Panc1 (cell line): ENCODE data around the gene CRMP1. TPM values are rescaled to one million over a fixed set of nuclear protein-coding genes. Genes with fewer than 3 reads are reported as not detected.

Source experiments
- ATAC-seq: fragments of 200-7000 bp; cut with Tn5 transposase; 2 replicates; pipeline ENCODE4 v1.9.1; 2020; ENCODE audit warnings: mild to moderate bottlenecking, moderate library complexity
- BruUV-seq: library from RNA; stranded (reverse); fragments of 400-500 nt; replicated peaks from 2 replicates; lab custom pipeline; 2021; lab: Mats Ljungman, UMichigan
- CTCF ChIA-PET: fragments of 300-600 bp; sonication (Branson Sonifier 250); formaldehyde crosslinking; loops from one replicate; lab custom pipeline; 2022; ENCODE audit warnings: antibody characterized with exemption; lab: Charles Lee
- POLR2A ChIA-PET: fragments of 300-600 bp; sonication (Branson Sonifier 250); formaldehyde crosslinking; loops from one replicate; lab custom pipeline; 2022; ENCODE audit warnings: antibody characterized with exemption; lab: Charles Lee
- DNase-seq: peaks from one replicate; pipeline ENCODE4 v3.0.0-alpha.2; 2010; ENCODE audit warnings: low read depth, low spot score
- H3K27ac ChIP-seq: 2 replicates; pipeline ENCODE4 v1.5.1; 2011; ENCODE audit warnings: mild to moderate bottlenecking, low read length, inconsistent platforms
- H3K27me3 ChIP-seq: fragments of 200-500 bp; sonication (Bioruptor generic); 2 replicates; pipeline ENCODE4 v1.6.0; 2014; ENCODE audit warnings: low read length, inconsistent platforms; ENCODE audit not compliant: control insufficient read depth, insufficient read depth
- H3K36me3 ChIP-seq: fragments of 200-500 bp; sonication (Bioruptor generic); 2 replicates; pipeline ENCODE4 v1.5.1; 2014; ENCODE audit warnings: inconsistent platforms, mild to moderate bottlenecking, low read length, moderate library complexity; ENCODE audit not compliant: control insufficient read depth, insufficient read depth
- H3K4me1 ChIP-seq: 2 replicates; pipeline ENCODE4 v1.5.1; 2011; ENCODE audit warnings: inconsistent platforms, mild to moderate bottlenecking, low read length, moderate library complexity; ENCODE audit not compliant: control insufficient read depth, insufficient read depth
- H3K4me3 ChIP-seq, 2 experiments: 2 replicates each; pipeline ENCODE4 v1.5.1; 2011 to 2012; ENCODE audit warnings: low read depth in 2 of 2, low read length in 2 of 2, mild to moderate bottlenecking in 2 of 2, inconsistent platforms in 1 of 2, moderate library complexity in 1 of 2
- H3K9me3 ChIP-seq: fragments of 200-500 bp; sonication (Bioruptor generic); 2 replicates; pipeline ENCODE4 v1.5.1; 2014; ENCODE audit warnings: low read depth, mild to moderate bottlenecking, inconsistent platforms, low read length, moderate library complexity; ENCODE audit not compliant: control insufficient read depth, insufficient read depth
- POLR2AphosphoS5 ChIP-seq: IDR thresholded peaks from 2 replicates; pipeline ENCODE4 v1.6.1; 2012; ENCODE audit warnings: mild to moderate bottlenecking, low read depth, low read length, moderate library complexity
- SIN3A ChIP-seq: IDR thresholded peaks from 2 replicates; pipeline ENCODE4 v1.6.1; 2012; ENCODE audit warnings: low read depth, mild to moderate bottlenecking, low read length, moderate library complexity, borderline replicate concordance; ENCODE audit not compliant: insufficient read depth
- TCF7L2 ChIP-seq: IDR thresholded peaks from 2 replicates; pipeline ENCODE4 v1.6.1; 2011; ENCODE audit warnings: mild to moderate bottlenecking, low read depth, low read length, inconsistent platforms
- in situ Hi-C: cut with HindIII; loops from 2 replicates; pipeline ENCODE4 v1.10.0; 2016; ENCODE audit warnings: low sequenced_read_pairs, low pct_unique_long_range_greater_than_20kb
- intact Hi-C: fragments of 100-400 bp; cut with micrococcal nuclease; formaldehyde crosslinking; loops from one replicate; pipeline ENCODE4 v1.10.0; 2022; ENCODE audit not compliant: unreplicated experiment
- total RNA-seq: library from RNA; stranded (reverse); gene quantifications from one replicate; pipeline ENCODE4 v1.2.1, GENCODE V29; 2021; ENCODE audit not compliant: unreplicated experiment
- TF ChIP-seq, protein P1 (sequence below): fragments of 450-650 bp; IDR thresholded peaks from 2 replicates; pipeline ENCODE4 v1.5.1; 2017; ENCODE audit warnings: mild to moderate bottlenecking
- TF ChIP-seq, protein P2 (sequence below), 2 experiments: IDR thresholded peaks; 2 replicates each; pipeline ENCODE4 v1.6.1; 2011 to 2012; ENCODE audit warnings: low read depth in 2 of 2, control low read depth in 1 of 2, low read length in 1 of 2, mild to moderate bottlenecking in 1 of 2, moderate library complexity in 1 of 2; ENCODE audit not compliant: insufficient read depth in 1 of 2

CRMP1 gene
- total RNA-seq, 1 experiment from 2014 or later: 0.28 TPM

DNA sequence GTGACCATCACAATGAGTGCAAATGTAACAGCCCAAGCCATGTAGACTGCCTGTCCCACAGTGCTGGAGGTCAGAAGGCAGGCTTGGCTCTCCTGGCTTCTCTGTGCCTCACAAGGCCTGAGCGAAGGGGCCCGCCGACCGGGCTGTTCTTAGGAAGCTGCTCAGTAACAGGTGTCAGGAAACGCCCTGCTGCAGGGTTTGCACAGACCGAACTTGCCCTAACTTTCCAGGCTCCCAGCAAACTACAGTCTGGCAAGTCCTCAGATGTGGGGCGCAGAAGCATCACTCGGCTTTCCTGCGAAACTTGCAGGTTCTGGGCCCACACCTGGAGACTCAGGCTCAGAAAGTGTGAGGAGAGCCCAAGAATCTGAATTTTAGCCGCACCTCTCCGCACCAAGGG is 87.6 kb downstream of the CRMP1 start:
- Histone ChIP-seq H3K4me3 (no peak overlapping the region), H3K9me3 (no peaks in the 10 kb centered on the region), H3K27me3 (no peaks in the 10 kb centered on the region), H3K36me3 (no peaks in the 10 kb centered on the region), H3K27ac (no peak overlapping the region), H3K4me1 (no peaks in the 10 kb centered on the region)
- BruUV-seq: no TSS peak
- POLR2A ChIA-PET: no interaction called here
- intact Hi-C loops: no loop called here
- DNase-seq (no peak), ATAC-seq (no peak)
- TF ChIP-seq SIN3A (no peak), POLR2AphosphoS5 (no peak), TCF7L2 (no peak)
- TF ChIP-seq, protein P1, sequence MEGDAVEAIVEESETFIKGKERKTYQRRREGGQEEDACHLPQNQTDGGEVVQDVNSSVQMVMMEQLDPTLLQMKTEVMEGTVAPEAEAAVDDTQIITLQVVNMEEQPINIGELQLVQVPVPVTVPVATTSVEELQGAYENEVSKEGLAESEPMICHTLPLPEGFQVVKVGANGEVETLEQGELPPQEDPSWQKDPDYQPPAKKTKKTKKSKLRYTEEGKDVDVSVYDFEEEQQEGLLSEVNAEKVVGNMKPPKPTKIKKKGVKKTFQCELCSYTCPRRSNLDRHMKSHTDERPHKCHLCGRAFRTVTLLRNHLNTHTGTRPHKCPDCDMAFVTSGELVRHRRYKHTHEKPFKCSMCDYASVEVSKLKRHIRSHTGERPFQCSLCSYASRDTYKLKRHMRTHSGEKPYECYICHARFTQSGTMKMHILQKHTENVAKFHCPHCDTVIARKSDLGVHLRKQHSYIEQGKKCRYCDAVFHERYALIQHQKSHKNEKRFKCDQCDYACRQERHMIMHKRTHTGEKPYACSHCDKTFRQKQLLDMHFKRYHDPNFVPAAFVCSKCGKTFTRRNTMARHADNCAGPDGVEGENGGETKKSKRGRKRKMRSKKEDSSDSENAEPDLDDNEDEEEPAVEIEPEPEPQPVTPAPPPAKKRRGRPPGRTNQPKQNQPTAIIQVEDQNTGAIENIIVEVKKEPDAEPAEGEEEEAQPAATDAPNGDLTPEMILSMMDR: no peak
- TF ChIP-seq, protein P2, sequence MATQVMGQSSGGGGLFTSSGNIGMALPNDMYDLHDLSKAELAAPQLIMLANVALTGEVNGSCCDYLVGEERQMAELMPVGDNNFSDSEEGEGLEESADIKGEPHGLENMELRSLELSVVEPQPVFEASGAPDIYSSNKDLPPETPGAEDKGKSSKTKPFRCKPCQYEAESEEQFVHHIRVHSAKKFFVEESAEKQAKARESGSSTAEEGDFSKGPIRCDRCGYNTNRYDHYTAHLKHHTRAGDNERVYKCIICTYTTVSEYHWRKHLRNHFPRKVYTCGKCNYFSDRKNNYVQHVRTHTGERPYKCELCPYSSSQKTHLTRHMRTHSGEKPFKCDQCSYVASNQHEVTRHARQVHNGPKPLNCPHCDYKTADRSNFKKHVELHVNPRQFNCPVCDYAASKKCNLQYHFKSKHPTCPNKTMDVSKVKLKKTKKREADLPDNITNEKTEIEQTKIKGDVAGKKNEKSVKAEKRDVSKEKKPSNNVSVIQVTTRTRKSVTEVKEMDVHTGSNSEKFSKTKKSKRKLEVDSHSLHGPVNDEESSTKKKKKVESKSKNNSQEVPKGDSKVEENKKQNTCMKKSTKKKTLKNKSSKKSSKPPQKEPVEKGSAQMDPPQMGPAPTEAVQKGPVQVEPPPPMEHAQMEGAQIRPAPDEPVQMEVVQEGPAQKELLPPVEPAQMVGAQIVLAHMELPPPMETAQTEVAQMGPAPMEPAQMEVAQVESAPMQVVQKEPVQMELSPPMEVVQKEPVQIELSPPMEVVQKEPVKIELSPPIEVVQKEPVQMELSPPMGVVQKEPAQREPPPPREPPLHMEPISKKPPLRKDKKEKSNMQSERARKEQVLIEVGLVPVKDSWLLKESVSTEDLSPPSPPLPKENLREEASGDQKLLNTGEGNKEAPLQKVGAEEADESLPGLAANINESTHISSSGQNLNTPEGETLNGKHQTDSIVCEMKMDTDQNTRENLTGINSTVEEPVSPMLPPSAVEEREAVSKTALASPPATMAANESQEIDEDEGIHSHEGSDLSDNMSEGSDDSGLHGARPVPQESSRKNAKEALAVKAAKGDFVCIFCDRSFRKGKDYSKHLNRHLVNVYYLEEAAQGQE (IDR thresholded peaks at IDR 0.05; ENCODE audit: insufficient read depth in 1 of 2, low read depth in 2 of 2, low read length in 1 of 2): no peak
- in situ Hi-C loops: no loop called here
- CTCF ChIA-PET: no interaction called here

DNA sequence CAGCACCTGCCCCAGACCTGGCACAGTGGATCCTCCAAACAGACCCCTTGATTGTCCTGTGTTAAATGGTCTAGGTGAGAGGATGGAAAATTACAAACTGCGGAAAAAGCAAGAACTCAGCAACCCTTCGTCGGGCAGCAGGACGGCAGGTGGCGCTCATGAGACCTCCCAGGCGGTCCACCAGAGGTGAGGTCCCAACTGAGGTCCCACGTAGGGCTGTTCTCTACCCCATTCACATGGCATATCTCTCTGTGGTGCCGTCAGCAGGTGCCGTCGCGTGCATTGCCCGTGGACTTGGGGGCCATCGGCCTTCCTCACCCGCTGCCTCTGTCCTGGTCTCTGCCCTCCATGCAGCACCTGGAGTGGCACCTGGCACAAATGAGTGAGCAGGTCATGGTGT is 88.2 kb downstream of the CRMP1 start:
- H3K4me3 ChIP-seq: no peak overlapping the region
- intact Hi-C loops: no loop called here
- CTCF ChIA-PET: interaction anchor here (0.6 kb wide), 1 partner anchor 15 kb away, joined by 4 read pairs; no protein-coding TSS in a partner anchor
- no peaks in the 10 kb centered on the region for H3K9me3 ChIP-seq
- no TSS peak for BruUV-seq
- H3K4me1 ChIP-seq: no peaks in the 10 kb centered on the region
- DNase-seq (no peak), ATAC-seq (no peak)
- POLR2A ChIA-PET: no interaction called here
- no peak overlapping the region for H3K27ac ChIP-seq
- no peak for TF ChIP-seq TCF7L2
- no peak for TF ChIP-seq POLR2AphosphoS5
- no peak for TF ChIP-seq SIN3A
- TF ChIP-seq, protein P1: no peak; the same call in 1 of the 2 replicates
- TF ChIP-seq, protein P2 (IDR thresholded peaks at IDR 0.05; ENCODE audit: insufficient read depth in 1 of 2, low read depth in 2 of 2, low read length in 1 of 2): no peak
- in situ Hi-C loops: no loop called here
- no peaks in the 10 kb centered on the region for H3K36me3 ChIP-seq
- no peaks in the 10 kb centered on the region for H3K27me3 ChIP-seq
